GM20000 (cell line): ENCODE data around the gene AFF3.

ENCODE experiments used
- DNase-seq: peaks from one replicate; pipeline ENCODE4 v3.0.0; 2012; ENCODE audit warnings: low spot score
- CTCF ChIP-seq: IDR thresholded peaks from 2 replicates; pipeline ENCODE4 v1.5.1; 2012; ENCODE audit warnings: mild to moderate bottlenecking, control low read depth; ENCODE audit errors: extremely low read depth, missing control alignments

The AFF3 gene

GRCh38 chr2:99862566-99862965 lies 279.8 kb downstream of the AFF3 start:
- no peak for DNase-seq
- no peak for TF ChIP-seq CTCF

GRCh38 chr2:99861376-99861760 lies 281.0 kb downstream of the AFF3 start:
- peak; percentile 23 for DNase-seq
- no peak for TF ChIP-seq CTCF

- no peak for DNase-seq
- no peak for TF ChIP-seq CTCF
These were observed 281.5 kb downstream of the AFF3 start for GRCh38 chr2:99860720-99861375.

DNA sequence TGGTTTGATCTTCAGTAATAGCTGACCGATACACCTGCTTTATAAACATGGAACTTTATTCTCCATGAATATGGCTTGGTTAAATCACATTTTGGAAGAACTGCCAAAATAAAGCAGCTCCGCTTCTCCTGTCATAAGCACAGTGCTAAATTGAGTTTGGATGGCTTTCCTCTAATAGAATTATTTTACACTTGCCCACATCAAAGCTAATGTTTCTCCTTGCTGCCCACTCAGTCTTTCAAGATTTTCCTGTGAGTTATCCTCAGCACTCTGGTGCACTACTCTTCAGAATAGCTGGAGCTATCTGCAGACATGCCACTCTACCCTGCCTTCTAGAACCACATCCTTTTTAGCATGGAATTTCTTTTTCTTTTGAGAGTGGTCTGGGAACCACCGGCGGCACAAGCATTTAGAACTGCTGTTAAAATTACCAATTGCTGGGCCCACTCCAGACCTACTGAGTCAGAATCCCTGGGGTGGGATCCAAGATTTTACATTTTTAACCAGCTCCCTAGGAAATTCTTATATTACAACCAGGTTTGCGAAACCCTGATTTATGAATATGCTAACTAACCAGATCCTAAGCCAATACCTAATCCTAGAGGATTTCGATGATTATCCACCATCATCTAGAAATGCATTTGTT lies 283.3 kb downstream of the AFF3 start:
- TF ChIP-seq CTCF, result no peak
- DNase-seq, result no peak

- TF ChIP-seq CTCF, result no peak
- DNase-seq, result no peak
These were observed 284.4 kb downstream of the AFF3 start for GRCh38 chr2:99857867-99858444.

DNA sequence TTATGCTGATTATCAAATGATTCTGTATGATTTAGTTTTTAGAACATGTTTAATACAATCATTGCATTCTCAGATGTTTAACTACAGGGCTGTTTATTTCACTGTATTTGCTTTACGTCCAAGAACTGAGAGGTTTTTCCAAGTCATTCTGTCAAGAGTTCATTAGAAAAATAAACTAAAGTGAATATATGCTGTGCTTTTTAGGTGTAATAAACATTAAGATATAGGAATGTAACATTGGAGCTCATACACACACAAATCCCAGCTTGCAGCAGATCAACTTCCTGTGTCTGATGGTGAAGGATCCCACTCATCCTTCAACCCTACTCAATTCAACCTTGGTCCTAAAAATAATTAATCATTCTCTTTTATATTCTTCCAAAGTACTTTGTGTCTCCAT lies 285.0 kb downstream of the AFF3 start:
- DNase-seq, result no peak
- no peak for TF ChIP-seq CTCF

- no peak for TF ChIP-seq CTCF
- no peak for DNase-seq
These were observed 286.3 kb downstream of the AFF3 start for GRCh38 chr2:99856119-99856518.
